NCI-H2171 treated with DMSO at 0.1 percent for 48 hours (cell line): ENCODE data around the gene NKD1.
A peak's percentile ranks its signal among the peaks of the same experiment; 100 is the strongest.

Experiments used
- DNase-seq: peaks from one replicate; lab custom pipeline; 2025; lab: John Stamatoyannopoulos, UW

Gene NKD1

GRCh38 chr16:50538411-50539052 lies 9.7 kb upstream of the NKD1 start:
- DNase-seq, result peak; percentile 46

GRCh38 chr16:50539053-50539695 lies 9.0 kb upstream of the NKD1 start:
- DNase-seq, result no peak

- DNase-seq, result no peak
Measured at GRCh38 chr16:50539822-50540710, 8.1 kb upstream of the NKD1 start.

- no peak for DNase-seq
Measured at GRCh38 chr16:50540711-50541007, 7.5 kb upstream of the NKD1 start.

GRCh38 chr16:50542703-50543102 lies 5.5 kb upstream of the NKD1 start:
- no peak for DNase-seq

- DNase-seq, result no peak
Measured at GRCh38 chr16:50546125-50546524, 2.1 kb upstream of the NKD1 start.

- peak; percentile 54 for DNase-seq
Measured at GRCh38 chr16:50547340-50548124, 664 bp upstream of the NKD1 start.

- no peak for DNase-seq
Measured at GRCh38 chr16:50548909-50549560, 839 bp downstream of the NKD1 start.

- no peak for DNase-seq
Measured at GRCh38 chr16:50549561-50549915, 1.3 kb downstream of the NKD1 start.

- DNase-seq, result no peak
Measured at GRCh38 chr16:50550035-50550434, 1.8 kb downstream of the NKD1 start.

GRCh38 chr16:50550866-50551641 lies 2.9 kb downstream of the NKD1 start:
- no peak for DNase-seq

- DNase-seq, result no peak
Measured at GRCh38 chr16:50552476-50553101, 4.4 kb downstream of the NKD1 start.

GRCh38 chr16:50553182-50553710 lies 5.0 kb downstream of the NKD1 start:
- DNase-seq, result peak; percentile 25

- no peak for DNase-seq
Measured at GRCh38 chr16:50553731-50554360, 5.7 kb downstream of the NKD1 start.

GRCh38 chr16:50555269-50555875 lies 7.2 kb downstream of the NKD1 start:
- DNase-seq, result no peak

- no peak for DNase-seq
Measured at GRCh38 chr16:50555952-50556673, 7.9 kb downstream of the NKD1 start.

GRCh38 chr16:50557046-50557445 lies 8.8 kb downstream of the NKD1 start:
- DNase-seq, result no peak

GRCh38 chr16:50558913-50559312 lies 10.7 kb downstream of the NKD1 start:
- DNase-seq, result no peak

- no peak for DNase-seq
Measured at GRCh38 chr16:50559342-50559741, 11.1 kb downstream of the NKD1 start.
